Transverse colon (tissue), 4 donors: ENCODE data around the gene CSNK1D.

Experiments
- CTCF ChIP-seq, 5 experiments: fragments of 200-600 bp in 3 of 5; fragments of 450-650 bp in 2 of 5; sonication (generic) in 3 of 5; IDR thresholded peaks; 1 replicate in 2 of 5; 2 replicates in 3 of 5; pipeline ENCODE4 v1.5.1; 2016 to 2017; ENCODE audit warnings: antibody characterized with exemption in 5 of 5, inconsistent platforms in 3 of 5, mild to moderate bottlenecking in 2 of 5, moderate library complexity in 1 of 5
- POLR2A ChIP-seq: fragments of 450-650 bp; IDR thresholded peaks from one replicate; pipeline ENCODE4 v1.6.1; 2016; ENCODE audit warnings: antibody characterized with exemption, mild to moderate bottlenecking, moderate library complexity
- POLR2AphosphoS5 ChIP-seq, 3 donors: sonication (generic); formaldehyde crosslinking; IDR thresholded peaks; one replicate each; pipeline ENCODE4 v1.6.1; 2016; ENCODE audit warnings: antibody characterized with exemption in 3 of 3

- TF ChIP-seq CTCF (IDR thresholded peaks at IDR 0.05) (no peak), POLR2A (no peak), POLR2AphosphoS5 (IDR thresholded peaks at IDR 0.05) (no peak)
Measured at GRCh38 chr17:82215972-82216300, 57.6 kb downstream of the CSNK1D start.
